Breast epithelium (tissue), 4 donors: Measurements from ENCODE around the gene SAMD15. TPM values are rescaled to one million over a fixed set of nuclear protein-coding genes. Genes with fewer than 3 reads are reported as not detected.
A peak's percentile ranks its signal among the peaks of the same experiment; 100 is the strongest.

ENCODE experiments used
- DNase-seq, 2 donors: peaks; one replicate each; pipeline ENCODE4 v3.0.0-alpha.2; 2019; ENCODE audit warnings: low spot score in 2 of 2
- H3K27ac ChIP-seq, 2 donors: fragments of 200-600 bp; sonication (generic) in 1 of 2; one replicate each; pipeline ENCODE4 v1.5.1; 2016 to 2019; ENCODE audit warnings: mild to moderate bottlenecking in 1 of 2
- H3K27me3 ChIP-seq, 2 donors: fragments of 200-600 bp; sonication (generic) in 1 of 2; one replicate each; pipeline versions ENCODE4 v1.5.1 to v1.6.0; 2017 to 2019; ENCODE audit warnings: control low read depth in 1 of 2, mild to moderate bottlenecking in 1 of 2
- H3K36me3 ChIP-seq: fragments of 200-600 bp; one replicate; pipeline ENCODE4 v1.5.1; 2019
- H3K4me1 ChIP-seq, 2 donors: fragments of 200-600 bp; sonication (generic); one replicate each; pipeline ENCODE4 v1.5.1; 2016 to 2019; ENCODE audit warnings: control low read depth in 1 of 2
- H3K4me3 ChIP-seq, 3 donors: fragments of 200-600 bp; sonication (generic); 1 replicate in 2 of 3; 2 replicates in 1 of 3; pipeline ENCODE4 v1.5.1; 2016 to 2019; ENCODE audit warnings: mild to moderate bottlenecking in 3 of 3, moderate library complexity in 2 of 3
- H3K9me3 ChIP-seq, 2 donors: fragments of 200-600 bp; sonication (generic) in 1 of 2; one replicate each; pipeline ENCODE4 v1.5.1; 2016 to 2019; ENCODE audit warnings: control low read depth in 1 of 2
- POLR2A ChIP-seq: fragments of 450-650 bp; IDR thresholded peaks from one replicate; pipeline ENCODE4 v1.6.1; 2016; ENCODE audit warnings: antibody characterized with exemption, mild to moderate bottlenecking, moderate library complexity
- POLR2AphosphoS5 ChIP-seq, 3 donors: sonication (generic); formaldehyde crosslinking; IDR thresholded peaks; one replicate each; pipeline ENCODE4 v1.6.1; 2017; ENCODE audit warnings: antibody characterized with exemption in 3 of 3
- intact Hi-C: fragments of 100-400 bp; cut with DNase I; formaldehyde crosslinking; loops from one replicate; pipeline ENCODE4 v1.15.1; 2023; ENCODE audit warnings: low total_unique reads
- total RNA-seq, 3 donors: library from RNA; depleted of rRNA; stranded (reverse); fragments of >200 nt; gene quantifications; one replicate each; pipeline ENCODE4 v1.1.0, GENCODE V29; 2016
- TF ChIP-seq, protein P1 (sequence below), 3 donors: fragments of 450-650 bp; IDR thresholded peaks; one replicate each; pipeline ENCODE4 v1.5.1; 2016 to 2017; ENCODE audit warnings: antibody characterized with exemption in 3 of 3, mild to moderate bottlenecking in 3 of 3, moderate library complexity in 3 of 3

Gene SAMD15
- total RNA-seq, 3 donors from 2014 or later, result 0.32 to 4.2 (median 2.0) TPM

DNA sequence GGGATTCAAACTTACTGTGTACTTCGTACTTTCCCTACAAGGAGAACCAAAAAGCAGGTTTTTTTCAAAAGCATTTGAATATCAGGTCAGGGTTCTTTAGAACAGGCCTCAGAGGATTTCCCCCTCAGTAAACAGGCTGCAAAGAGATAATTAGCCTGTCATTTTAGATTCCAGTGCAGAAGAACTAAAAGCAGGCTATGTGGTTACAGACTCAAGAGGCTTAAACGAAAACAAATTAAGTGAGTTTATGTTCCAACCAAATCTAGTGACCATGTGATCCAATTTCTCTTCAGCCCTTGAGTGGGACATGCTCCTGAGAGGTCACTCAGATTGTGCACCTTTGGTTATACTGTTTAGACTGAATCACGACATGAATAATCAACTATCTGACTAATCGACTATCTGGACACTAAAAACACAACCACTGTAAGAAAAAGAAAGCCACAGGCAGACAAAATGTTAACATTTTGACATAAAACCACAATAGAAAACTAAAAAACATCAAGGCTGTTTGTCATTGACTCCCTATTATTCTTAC is 4.8 kb upstream of the SAMD15 start:
- H3K9me3 ChIP-seq, result no peaks in the 10 kb centered on the region
- no peak overlapping the region for H3K4me3 ChIP-seq
- DNase-seq, result no peak
- no peaks in the 10 kb centered on the region for H3K4me1 ChIP-seq
- intact Hi-C loops, result no loop called here
- TF ChIP-seq, protein P1, sequence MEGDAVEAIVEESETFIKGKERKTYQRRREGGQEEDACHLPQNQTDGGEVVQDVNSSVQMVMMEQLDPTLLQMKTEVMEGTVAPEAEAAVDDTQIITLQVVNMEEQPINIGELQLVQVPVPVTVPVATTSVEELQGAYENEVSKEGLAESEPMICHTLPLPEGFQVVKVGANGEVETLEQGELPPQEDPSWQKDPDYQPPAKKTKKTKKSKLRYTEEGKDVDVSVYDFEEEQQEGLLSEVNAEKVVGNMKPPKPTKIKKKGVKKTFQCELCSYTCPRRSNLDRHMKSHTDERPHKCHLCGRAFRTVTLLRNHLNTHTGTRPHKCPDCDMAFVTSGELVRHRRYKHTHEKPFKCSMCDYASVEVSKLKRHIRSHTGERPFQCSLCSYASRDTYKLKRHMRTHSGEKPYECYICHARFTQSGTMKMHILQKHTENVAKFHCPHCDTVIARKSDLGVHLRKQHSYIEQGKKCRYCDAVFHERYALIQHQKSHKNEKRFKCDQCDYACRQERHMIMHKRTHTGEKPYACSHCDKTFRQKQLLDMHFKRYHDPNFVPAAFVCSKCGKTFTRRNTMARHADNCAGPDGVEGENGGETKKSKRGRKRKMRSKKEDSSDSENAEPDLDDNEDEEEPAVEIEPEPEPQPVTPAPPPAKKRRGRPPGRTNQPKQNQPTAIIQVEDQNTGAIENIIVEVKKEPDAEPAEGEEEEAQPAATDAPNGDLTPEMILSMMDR (IDR thresholded peaks at IDR 0.05), result no peak
- TF ChIP-seq POLR2A, result no peak
- TF ChIP-seq POLR2AphosphoS5 (IDR thresholded peaks at IDR 0.05), result no peak
- H3K27me3 ChIP-seq, result no peaks in the 10 kb centered on the region
- H3K27ac ChIP-seq, result no peak overlapping the region
- H3K36me3 ChIP-seq, result no peaks in the 10 kb centered on the region

DNA sequence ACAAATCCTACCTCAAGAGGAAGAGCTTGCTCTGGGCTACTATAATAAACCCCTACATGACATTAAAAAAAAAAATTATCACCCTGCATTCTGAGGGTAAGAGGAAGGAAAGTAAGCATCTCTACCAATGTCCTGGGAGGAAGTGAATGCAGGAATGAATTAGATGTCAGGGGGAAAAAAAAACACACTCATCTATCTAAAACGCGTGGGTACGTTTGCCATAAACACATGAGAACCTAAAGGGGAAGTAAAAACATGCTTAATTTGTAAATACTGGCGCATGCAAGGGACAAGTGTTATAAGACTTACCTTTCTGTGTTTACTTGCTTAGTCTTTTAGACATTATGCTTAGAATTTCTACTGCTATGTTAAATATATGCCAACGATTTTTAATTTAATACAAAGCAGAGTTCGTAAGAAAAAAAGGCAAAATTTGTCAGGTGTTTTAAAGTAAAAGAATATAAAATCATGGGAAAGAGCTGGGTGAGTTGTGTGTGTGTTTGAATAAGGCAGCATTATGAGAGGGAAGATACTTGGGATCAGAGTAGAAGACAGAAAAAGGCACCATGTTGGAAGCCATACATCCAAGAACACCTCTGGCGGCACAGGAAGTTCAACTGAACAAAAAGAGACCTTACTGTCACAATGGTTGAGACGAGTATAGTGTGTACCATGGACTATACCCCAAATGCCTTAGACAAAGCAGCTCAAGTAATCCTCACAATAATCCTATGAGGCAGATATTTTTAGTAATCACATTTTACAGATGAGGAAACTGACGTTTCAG is 1.8 kb upstream of the SAMD15 start:
- intact Hi-C loops, result no loop called here
- no peaks in the 10 kb centered on the region for H3K27me3 ChIP-seq
- DNase-seq, result no peak
- H3K27ac ChIP-seq, result no peak overlapping the region
- H3K4me3 ChIP-seq, result peak overlapping the region in 1 of 3 donors; percentile 83
- H3K36me3 ChIP-seq, result no peaks in the 10 kb centered on the region
- no peak for TF ChIP-seq POLR2AphosphoS5 (IDR thresholded peaks at IDR 0.05)
- no peak for TF ChIP-seq POLR2A
- TF ChIP-seq, protein P1 (IDR thresholded peaks at IDR 0.05), result no peak
- H3K9me3 ChIP-seq, result no peaks in the 10 kb centered on the region
- H3K4me1 ChIP-seq, result no peaks in the 10 kb centered on the region

DNA sequence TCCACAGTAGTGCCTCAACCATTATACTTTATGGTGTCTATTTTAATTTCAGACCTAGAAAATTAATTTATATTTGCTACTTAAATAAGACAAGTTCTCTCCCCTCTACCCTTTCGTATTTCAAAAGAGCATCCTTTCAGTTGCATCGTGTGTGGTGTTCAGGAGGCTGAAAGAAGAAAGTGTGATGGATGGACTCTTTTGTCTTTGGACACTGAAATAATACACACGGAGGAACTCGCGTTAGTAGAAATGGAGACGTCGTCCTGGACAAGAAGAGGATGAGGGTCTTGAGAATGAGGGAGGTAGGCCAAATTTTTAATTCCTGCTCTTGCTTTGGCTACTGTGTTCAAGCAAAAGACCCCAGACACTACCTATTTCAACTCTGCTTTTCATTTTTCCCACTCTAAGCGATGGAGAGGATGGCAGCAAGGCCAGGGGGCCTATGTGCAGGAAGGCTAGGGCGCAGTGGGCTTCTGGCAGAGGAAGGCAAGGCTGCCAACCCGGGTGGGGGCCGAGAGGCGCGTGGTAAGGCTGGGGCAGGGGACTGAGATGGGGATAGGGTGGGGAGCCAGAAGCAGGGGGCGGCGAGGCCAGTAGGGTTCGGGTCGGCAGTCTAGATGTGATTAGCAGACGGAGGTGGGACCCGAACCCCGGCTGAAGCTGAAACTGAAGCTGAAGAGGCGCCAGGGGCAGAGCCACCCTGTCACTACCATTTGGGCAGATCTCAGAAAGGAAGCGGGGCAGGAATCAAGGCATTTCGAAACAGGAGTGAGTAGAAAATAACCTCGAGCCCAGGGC is 1.0 kb upstream of the SAMD15 start:
- DNase-seq, result no peak
- H3K9me3 ChIP-seq, result no peaks in the 10 kb centered on the region
- intact Hi-C loops, result no loop called here

DNA sequence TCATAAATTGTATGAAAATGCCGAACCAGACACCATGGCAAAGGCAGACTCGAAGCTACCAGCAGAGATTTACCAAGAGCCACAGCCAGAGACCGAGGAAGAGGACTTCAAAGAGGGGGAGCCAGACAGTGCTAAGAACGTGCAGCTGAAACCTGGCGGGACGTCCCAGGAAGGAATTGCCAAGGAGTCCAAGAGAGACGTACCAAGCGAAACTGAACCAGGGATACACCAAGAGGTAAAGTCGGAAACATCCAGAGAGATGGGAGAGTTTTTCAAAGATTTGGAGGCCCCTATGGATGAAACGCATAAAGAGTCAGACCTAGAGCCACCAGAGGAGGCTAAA is 294 bp downstream of the SAMD15 start:
- H3K9me3 ChIP-seq, result no peaks in the 10 kb centered on the region
- H3K4me3 ChIP-seq, result peak overlapping the region; percentile 69 to 88 (median 83)
- H3K36me3 ChIP-seq, result no peaks in the 10 kb centered on the region
- TF ChIP-seq, protein P1 (IDR thresholded peaks at IDR 0.05), result no peak
- no peak for TF ChIP-seq POLR2AphosphoS5 (IDR thresholded peaks at IDR 0.05)
- no peak for TF ChIP-seq POLR2A
- intact Hi-C loops, result no loop called here
- H3K27me3 ChIP-seq, result no peaks in the 10 kb centered on the region
- no peaks in the 10 kb centered on the region for H3K4me1 ChIP-seq
- DNase-seq, result no peak
- H3K27ac ChIP-seq, result peak overlapping the region in 1 of 2 donors; percentile 75

More for the DNA sequence above, 1.0 kb upstream of the SAMD15 start:
- H3K27me3 ChIP-seq, result no peaks in the 10 kb centered on the region
- no peaks in the 10 kb centered on the region for H3K36me3 ChIP-seq
- H3K4me1 ChIP-seq, result no peaks in the 10 kb centered on the region
- H3K4me3 ChIP-seq, result peak overlapping the region; percentile 69 to 88 (median 83)
- no peak for TF ChIP-seq POLR2AphosphoS5 (IDR thresholded peaks at IDR 0.05)
- no peak for TF ChIP-seq POLR2A
- TF ChIP-seq, protein P1 (IDR thresholded peaks at IDR 0.05), result no peak
- H3K27ac ChIP-seq, result peak overlapping the region; percentile 75 to 91

DNA sequence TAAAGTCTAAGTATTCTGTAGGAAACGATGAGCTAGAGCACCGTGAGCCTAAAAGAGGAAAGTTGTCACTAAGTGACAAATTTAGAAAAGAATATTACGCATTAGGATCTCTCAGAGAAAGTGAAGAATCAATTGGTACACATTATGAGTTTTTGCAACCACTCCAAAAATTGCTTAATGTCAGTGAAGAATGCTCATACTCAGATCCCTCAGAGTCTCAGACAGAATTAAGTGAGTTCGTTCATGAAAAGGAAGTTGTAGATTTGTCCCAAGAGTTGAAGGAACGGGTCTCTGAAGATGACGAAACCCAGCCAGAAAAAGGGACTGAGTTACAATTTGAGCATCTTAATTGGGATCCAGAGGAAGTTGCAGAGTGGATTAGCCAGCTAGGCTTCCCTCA is 1.5 kb downstream of the SAMD15 start:
- no peak for TF ChIP-seq POLR2A
- TF ChIP-seq POLR2AphosphoS5 (IDR thresholded peaks at IDR 0.05), result no peak
- TF ChIP-seq, protein P1 (IDR thresholded peaks at IDR 0.05), result no peak

More for the DNA sequence above, 1.5 kb downstream of the SAMD15 start:
- H3K4me3 ChIP-seq, result no peak overlapping the region
- no peak overlapping the region for H3K27ac ChIP-seq
- H3K9me3 ChIP-seq, result no peaks in the 10 kb centered on the region
- intact Hi-C loops, result no loop called here
- H3K4me1 ChIP-seq, result no peaks in the 10 kb centered on the region
- no peak for DNase-seq
- H3K27me3 ChIP-seq, result no peaks in the 10 kb centered on the region
- no peaks in the 10 kb centered on the region for H3K36me3 ChIP-seq
